ENCODE data around the gene TMPRSS9.

DNA sequence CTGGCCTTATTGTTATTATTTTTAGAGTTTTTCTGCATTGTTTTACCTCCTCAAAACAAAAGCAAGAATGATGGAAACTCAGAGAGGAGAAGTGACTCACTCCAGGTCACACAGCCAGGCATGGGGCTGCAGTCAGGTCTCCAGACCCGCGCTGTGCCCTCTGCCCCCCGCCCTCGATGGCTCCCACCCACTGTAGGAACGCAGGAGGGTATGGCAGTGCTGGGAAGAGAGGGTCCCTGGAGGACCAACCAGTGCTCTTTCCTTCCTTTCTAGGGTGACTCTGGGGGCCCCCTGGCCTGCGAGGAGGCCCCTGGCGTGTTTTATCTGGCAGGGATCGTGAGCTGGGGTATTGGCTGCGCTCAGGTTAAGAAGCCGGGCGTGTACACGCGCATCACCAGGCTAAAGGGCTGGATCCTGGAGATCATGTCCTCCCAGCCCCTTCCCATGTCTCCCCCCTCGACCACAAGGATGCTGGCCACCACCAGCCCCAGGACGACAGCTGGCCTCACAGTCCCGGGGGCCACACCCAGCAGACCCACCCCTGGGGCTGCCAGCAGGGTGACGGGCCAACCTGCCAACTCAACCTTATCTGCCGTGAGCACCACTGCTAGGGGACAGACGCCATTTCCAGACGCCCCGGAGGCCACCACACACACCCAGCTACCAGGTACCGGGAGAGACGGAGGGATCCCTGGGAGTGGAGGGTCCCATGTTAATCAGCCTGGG is 61.7 kb downstream of the TMPRSS9 start:
- TF ChIP-seq, protein P1, sequence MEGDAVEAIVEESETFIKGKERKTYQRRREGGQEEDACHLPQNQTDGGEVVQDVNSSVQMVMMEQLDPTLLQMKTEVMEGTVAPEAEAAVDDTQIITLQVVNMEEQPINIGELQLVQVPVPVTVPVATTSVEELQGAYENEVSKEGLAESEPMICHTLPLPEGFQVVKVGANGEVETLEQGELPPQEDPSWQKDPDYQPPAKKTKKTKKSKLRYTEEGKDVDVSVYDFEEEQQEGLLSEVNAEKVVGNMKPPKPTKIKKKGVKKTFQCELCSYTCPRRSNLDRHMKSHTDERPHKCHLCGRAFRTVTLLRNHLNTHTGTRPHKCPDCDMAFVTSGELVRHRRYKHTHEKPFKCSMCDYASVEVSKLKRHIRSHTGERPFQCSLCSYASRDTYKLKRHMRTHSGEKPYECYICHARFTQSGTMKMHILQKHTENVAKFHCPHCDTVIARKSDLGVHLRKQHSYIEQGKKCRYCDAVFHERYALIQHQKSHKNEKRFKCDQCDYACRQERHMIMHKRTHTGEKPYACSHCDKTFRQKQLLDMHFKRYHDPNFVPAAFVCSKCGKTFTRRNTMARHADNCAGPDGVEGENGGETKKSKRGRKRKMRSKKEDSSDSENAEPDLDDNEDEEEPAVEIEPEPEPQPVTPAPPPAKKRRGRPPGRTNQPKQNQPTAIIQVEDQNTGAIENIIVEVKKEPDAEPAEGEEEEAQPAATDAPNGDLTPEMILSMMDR (IDR thresholded peaks at IDR 0.05): no peak
- TF ChIP-seq EP300 (IDR thresholded peaks at IDR 0.05) (no peak), POLR2A (IDR thresholded peaks at IDR 0.05) (no peak)
